GM18499 (cell line): ENCODE data around the gene MAP10.
A peak's percentile ranks its signal among the peaks of the same experiment; 100 is the strongest.
"Not testable (repeated sequence)": the region's sequence is repeated elsewhere in the genome, so short reads cannot be mapped to it uniquely, and the experiment has no call there.

Source experiments
- ATAC-seq: cut with Tn5 transposase; IDR thresholded peaks from one replicate; pipeline ENCODE4 v1.9.1; 2021; ENCODE audit warnings: moderate number of reproducible peaks; ENCODE audit not compliant: insufficient read depth, unreplicated experiment

MAP10 gene, protein sequence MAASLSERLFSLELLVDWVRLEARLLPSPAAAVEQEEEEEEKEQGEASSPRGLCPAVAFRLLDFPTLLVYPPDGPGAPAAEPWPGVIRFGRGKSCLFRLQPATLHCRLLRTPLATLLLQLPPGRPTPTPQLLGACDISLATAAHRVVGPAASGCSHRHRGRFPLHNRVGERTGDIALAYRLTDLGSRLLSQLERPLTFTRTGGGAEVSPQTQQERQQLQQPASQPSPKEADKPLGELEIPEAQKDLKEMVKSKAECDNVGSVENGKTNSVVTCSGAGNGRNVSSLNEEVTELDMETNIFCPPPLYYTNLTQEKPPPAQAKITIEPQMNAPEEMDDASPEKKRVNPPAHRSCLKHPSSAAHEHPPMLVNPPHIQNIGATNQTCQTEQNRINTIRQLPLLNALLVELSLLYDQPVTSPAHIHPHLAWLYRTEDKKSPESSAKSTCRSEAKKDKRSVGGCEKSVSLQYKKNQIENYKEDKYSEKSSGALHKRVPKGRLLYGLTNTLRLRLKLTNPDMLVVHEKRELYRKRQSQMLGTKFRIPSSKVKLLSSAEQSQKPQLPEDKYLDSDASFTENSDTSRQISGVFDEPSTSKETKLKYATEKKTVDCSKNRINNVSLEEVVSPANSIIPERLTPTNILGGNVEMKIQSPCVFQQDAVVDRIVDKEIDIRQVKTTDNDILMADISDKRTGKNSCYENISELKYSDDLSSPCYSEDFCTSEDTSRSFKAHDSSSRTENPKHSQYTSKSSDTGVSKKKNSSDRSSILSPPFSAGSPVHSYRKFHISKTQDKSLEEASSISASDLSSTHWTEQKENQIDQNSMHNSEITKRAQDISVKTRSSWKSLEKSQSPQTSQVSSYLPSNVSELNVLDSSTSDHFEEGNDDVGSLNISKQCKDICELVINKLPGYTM

DNA sequence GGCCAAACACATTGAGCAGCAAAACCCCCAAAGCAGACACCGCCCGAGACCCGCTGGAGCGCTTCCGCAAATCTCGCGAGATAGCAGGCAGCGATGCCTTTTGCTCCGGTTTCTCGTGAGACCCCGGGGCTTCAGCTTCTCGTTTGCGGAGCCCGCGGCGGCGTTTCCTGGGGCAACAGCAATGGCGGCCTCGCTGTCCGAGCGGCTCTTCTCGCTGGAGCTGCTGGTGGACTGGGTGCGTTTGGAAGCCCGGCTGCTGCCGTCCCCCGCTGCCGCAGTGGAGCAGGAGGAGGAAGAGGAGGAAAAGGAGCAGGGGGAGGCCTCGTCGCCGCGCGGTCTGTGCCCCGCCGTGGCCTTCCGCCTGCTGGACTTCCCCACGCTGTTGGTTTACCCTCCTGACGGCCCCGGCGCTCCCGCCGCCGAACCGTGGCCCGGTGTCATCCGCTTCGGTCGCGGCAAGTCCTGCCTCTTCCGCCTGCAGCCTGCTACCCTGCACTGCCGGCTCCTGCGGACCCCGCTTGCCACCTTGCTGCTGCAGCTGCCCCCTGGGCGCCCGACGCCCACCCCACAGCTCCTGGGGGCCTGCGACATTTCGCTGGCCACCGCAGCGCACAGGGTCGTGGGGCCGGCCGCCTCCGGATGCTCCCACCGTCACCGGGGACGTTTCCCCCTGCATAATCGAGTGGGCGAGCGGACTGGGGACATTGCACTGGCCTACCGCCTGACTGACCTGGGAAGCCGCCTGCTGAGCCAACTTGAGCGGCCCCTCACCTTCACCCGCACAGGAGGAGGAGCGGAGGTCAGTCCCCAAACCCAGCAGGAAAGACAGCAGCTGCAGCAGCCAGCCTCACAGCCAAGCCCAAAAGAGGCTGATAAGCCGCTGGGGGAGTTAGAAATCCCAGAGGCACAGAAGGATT lies at the start of gene MAP10:
Gene MAP10 (plus strand): TSS at position 148 of the 917 bp plus-strand sequence. CDS start 34 bp downstream, at position 182.
- peak; percentile 68 for ATAC-seq

DNA sequence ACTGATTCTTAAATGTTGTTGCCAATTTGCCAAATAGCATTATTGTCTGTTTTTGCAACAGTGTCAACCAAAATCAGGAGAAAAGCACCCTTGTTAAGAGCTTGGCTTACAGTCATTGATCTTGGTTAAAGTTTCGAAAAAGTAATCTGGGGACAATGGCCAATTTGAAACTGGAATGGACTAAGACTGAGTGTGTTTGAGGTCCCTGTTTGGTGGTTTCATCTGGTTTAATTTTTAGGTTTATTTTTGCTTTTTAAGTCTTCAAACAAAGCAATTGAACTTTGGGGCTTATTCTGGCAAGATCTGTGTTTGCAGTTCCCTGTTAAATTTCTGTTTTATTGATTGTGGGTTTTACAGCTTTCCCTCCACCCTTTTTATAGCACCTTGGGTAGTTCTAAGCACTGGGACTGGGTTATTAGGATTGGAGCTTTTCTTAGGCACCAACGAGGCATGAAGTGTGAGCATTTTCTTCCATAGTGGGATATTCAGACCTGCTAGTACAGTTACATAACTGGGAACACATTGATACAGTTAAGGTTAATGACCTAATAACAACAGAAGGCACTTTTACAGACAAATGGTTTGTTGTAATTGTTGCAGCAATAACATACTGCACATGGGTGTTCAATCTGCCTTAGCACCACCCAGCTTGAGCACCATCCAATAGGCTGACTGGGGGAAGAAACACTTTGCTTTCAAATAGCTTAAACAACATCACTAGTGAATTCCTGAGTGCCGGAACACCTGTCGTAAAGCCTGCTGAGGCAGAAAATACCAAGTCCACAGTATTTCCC lies 40.6 kb upstream of the MAP10 start:
- no peak for ATAC-seq

DNA sequence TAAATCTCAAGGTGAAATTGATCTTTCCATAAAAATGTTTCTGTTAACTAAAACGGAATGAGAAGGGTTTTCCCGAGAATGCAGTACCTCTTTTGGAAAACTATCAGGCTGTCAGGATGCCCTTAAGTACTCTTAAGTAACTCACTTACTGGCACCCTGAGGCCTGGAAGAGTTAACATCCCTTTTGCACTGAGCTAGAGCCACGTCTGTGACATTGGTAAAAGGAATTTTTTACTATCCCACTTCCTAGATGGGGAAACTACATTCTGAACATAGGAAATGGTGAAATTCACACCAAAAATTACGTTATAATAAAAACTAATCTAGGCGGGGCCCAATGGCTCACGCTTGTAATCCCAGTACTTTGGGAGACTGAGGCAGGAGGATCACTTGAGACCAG lies 39.7 kb upstream of the MAP10 start:
- ATAC-seq: no peak

DNA sequence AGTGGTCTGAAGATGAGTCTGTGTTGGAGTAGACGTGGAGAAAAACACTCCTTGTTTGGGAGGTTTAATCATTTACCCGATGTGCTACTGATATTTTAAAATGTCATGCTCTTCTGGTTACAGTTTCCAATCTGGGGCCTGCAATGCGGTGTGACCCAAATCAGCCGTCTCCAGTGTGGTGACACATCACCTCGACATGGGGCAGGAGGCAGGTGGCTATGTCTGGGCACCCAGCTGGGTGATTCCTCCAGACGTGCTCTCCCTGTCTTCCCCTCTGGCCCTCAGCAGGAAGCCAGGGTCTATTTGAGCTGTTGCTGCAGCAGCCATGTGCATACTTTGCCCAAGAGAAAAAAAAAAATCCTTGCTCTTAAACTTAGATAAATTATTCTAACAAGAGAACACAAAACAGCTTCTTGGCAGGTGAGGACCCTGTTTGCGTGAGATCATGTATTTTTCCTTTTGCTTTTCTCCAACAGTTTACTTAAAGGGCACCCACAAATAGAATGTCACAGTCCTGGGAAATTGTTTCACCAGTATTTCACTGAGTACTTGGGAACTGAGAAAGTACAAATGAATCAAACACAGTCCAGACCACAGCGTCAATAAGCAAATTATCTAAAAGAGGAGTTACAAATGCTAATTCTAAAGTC lies 38.9 kb upstream of the MAP10 start:
- no peak for ATAC-seq

DNA sequence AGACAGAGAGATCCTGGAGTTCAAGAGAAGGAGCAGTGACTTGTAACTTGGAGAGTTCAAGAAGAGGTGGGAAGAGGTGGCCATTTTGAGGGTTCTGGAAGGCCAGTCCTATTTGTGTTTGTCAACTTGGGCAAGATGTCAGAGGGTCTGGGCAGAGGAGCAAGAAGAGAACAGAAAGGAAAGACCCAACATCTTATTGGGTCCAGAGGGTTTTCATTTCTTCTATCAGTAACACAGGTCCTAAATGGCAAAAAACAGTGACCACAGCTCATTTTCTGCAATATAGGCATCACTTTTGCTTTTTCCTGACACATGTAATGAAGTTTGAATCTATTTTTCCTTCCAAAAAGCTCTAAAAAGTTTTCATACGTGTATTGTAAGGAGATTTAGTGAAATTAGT lies 38.3 kb upstream of the MAP10 start:
- ATAC-seq: no peak

DNA sequence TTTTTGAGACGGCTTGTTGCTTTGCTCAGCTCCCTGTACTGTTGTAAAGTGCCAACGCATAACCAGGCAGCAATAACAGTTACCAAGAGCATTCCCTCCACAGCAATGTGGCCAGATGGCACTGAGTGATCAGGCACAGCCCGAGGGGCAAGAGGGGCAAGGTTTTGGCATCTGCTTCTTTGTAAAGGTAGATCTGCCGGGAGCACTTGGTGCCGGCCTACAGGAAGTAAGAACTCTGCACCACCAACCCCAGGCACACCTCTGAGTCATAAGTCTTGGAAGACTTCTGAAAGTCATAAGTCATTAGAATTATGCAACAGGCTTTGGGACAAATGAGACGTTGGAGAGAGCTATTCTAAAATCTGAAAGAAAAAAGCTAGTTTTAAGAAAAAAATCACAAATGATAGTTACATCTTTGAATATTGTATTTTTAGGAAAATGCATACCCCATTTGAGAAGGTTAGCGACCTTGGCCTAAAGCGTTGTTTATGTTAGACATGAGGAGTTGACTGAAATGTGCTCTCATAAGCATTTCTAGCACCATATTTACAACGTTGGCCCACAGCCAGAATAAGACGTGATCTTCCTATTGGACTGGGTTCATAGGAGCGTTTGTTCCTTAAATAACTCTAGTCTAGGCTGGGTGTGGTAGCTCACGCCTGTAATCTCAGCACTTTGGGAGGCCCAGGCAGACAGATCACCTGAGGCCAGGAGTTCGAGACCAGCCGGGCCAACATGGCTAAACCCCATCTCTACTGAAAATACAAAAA lies 37.7 kb upstream of the MAP10 start:
- no peak for ATAC-seq

DNA sequence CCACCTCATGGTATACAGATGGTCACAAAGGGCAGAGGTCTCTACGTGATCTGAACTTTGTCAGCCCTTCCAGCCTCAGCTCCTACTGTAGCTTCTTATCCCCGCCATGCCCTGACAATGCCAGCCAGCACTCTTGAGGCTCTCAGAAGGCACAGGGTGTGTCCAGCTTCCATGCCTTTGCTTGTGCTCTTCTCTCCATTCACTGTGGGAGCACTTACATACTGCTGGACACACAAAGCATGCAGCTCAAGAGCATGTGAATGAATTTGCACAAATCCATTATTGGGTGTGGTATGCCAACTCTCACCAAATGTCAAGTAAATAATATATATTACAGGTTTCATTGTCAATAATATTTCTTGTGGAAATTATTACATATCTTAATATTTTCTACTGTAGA lies 36.4 kb upstream of the MAP10 start:
- no peak for ATAC-seq

DNA sequence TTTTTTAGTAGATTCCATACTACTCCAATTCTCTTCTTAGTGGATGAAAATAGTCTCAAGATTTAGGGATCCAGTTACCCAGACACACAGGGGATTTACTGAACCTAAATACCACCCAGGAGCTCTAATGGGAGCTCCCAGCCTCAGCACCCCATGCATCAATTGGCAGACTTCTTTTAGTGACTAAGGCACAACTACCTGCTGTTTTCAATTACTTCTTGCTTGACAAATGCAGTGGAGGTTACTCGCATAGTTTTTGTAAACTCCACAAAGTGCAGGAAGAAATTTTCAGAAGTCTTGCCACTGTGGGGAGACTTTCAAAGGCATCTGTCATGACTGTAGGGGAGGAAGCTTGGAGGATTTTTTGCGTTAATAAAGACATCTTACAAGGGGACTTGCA lies 35.5 kb upstream of the MAP10 start:
- ATAC-seq: no peak

DNA sequence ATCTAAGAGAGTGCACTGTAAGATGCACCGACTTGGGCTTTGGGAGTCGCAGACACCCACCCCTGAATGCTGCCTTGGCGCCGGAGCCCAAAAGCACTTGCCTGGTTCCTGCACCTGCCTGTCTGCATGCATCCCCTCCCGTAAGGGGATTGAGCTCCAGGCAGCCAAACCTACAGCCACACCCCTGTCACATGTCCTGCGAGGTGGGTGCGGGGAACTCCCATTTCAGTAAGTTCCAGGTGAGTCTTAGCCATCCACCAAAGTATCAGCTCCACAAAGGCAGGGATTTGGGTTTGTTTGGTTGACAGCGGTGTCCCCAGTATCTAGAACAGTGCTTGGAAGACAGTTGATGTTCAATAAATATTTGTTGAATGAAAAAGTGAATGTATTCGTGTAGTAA lies 31.5 kb upstream of the MAP10 start:
- ATAC-seq: no peak

DNA sequence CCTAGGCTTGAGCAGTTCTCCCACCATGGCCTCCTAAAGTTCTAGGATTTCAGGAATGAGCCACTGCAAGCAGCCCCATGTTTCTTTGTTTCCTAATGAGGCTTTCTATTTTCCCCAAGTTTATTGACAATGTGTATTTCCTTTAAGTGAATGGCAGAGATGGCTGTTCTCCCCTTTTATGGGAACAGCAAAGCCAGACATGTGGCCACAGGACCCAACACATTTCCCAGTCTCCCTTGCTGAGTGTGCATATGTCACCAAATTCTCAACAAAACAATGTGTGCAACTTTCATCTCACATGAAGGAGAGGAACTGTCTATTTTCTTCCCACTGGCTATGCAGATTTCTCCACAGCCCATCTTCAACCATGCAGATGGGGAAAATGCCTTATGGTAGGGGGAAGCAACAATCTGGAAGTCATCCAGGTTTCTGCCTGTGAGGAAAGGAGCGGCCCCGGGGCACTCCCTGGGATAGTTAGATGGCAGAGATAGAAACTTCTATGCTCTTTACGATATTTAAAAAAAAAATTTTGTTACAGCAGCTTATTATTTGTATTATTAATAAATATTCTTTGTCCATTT lies 28.6 kb upstream of the MAP10 start:
- ATAC-seq: no peak

DNA sequence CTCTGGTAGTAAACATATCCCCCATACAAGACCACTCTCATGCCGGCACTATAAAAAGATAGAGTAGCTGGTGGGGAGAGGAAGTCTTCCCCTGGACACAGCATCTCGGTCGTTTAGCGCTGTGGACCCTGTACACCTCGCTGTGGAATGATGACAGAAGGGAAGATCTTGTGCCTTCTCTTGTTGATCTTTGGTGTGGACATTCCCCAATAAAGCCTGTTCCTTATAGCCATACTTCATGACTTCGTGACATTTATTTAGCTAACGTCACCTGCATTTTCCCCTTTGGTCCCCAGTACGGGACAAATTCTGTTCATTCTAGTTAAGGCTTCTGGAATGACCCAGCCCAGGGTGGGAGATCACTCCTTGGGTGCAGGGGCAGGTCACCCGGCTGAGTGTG lies 24.9 kb upstream of the MAP10 start:
- no peak for ATAC-seq

DNA sequence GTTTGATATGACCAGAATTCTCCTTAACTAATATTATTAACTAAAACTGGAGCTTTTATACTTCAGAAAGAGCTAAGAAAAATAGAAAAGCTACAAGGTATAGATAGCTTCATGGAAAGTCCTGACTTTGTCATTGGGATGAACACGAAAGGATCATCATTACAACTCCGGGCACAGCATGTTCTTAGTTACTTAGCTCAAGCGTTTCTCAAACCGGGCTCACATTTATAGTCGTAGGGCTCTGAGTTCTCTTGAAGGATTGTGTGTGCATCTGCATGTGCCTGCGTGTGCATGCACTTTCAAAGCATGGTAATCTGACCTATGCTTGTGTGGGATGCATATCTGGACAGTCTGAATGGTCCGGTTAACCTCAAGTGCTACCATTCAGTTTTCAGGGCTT lies 20.4 kb upstream of the MAP10 start:
- ATAC-seq: no peak

DNA sequence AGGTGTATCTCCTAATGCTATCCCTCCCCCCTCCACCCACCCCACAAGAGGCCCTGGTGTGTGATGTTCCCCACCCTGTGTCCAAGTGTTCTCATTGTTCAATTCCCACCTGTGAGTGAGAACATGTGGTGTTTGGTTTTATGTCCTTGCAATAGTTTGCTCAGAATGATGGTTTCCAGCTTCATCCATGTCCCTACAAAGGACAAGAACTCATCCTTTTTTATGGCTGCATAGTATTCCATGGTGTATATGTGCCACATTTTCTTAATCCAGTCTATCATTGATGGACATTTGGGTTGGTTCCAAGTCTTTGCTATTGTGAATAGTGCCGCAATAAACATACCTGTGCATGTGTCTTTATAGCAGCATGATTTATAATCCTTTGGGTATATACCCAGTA lies 19.6 kb upstream of the MAP10 start:
- not testable (repeated sequence) for ATAC-seq

DNA sequence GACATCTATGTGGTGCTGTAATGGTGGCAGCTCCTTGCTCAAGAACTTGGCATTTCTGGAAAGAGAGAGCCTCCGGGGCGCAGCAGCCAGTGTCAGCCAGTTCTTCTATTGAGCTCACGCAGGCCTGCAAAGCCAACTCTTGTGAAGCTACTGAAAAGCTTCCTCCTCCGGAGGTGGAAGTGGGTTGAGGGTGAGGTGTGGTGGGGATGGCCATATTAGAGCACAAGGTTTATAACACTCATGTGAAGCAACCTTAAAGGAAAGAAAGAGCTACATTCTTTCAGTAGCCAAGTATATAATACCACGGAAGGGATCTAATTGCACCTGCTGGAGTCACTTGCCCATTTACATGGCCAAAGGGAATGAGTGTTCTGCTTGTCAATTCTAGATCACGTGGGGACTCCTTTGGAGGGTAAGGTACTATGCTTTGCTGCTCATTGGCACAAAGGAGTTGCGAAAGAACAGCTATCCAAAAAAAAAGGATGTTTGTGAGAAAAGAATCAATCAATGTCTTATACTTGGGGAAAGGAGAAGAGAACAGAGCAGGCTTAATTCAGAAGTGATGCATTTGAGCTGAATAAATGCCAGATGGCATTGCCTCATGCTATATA lies 18.3 kb upstream of the MAP10 start:
- no peak for ATAC-seq

DNA sequence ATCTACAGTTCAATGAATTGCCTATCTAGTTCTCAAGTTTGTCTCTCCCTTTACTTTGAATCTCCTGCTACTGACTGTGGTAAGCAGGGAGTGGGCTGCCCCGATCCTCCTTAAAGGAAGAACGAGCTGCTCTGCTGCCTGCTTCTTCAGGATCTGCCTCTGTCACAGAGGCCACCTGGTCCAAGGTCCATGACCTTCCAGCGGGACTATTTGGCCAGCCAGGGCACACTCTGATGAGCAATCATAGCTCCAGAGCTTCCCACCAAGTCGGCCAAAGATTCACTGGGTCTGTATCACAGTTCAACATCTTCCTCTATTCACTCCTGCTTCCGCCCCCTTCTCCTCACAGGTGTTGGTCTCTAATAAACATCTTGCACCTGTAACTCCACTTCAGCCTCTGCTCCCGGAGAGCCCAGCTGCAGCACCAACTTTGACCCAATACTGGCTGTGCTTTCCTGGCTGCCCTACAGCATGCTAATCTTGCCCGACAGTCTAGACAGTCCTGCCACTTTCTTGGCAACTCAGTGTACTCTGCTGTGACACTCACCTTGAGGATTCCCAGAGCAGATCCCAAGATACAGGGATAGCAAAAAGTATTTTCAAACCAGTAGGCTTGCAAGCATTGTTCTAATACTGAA lies 16.9 kb upstream of the MAP10 start:
- no peak for ATAC-seq

DNA sequence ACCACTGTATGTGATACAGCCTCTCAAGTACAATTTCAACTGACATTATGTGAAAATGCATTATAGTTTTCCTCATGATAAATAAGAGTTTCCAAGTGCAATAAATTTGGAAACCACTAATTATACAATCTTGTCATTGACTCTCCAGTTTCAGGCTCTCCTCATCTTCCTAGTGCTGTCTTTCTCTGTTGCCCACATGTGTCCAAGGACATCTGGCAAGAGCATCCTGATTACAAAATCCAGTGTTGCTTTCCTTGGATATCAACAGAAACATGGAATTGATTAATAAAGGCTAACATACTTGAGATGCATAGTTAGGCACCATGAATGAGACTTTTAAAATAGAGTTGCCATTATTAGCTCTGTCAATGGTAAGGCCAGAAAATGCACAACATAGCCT lies 15.6 kb upstream of the MAP10 start:
- no peak for ATAC-seq

DNA sequence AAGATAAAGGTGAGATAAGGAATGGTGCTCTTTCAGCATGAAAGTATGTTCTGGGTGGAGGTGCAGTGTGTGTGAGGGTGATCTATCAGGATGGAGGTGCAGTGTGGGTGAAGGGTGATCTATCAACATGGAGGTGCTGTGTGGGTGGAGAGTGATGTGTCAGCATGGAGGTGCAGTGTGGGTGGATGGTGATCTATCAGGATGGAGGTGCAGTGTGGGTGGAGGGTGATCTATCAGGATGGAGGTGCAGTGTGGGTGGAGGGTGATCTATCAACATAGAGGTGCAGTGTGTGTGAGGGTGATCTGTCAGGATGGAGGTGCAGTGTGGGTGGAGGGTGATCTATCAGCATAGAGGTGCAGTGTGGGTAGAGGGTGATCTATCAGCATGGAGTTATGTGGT lies 12.3 kb upstream of the MAP10 start:
- no peak for ATAC-seq
